K562 (cell line): Measurements from ENCODE around the gene PPP1R2B.
"Not testable (repeated sequence)": the region's sequence is repeated elsewhere in the genome, so short reads cannot be mapped to it uniquely, and the experiment has no call there.

Source experiments
- E2F4 ChIP-seq: sonication (generic); formaldehyde crosslinking; IDR thresholded peaks from 2 replicates; pipeline ENCODE4 v1.8.0; 2022; ENCODE audit warnings: mild to moderate bottlenecking, low read depth, missing genetic modification reagents
- NR3C1 ChIP-seq: sonication (generic); formaldehyde crosslinking; IDR thresholded peaks from 2 replicates; pipeline ENCODE4 v1.8.1; 2022; ENCODE audit warnings: missing genetic modification reagents
- TBL1XR1 ChIP-seq, 2 experiments: IDR thresholded peaks; 2 replicates each; pipeline ENCODE4 v1.6.1; 2012; ENCODE audit warnings: improper control_type of control experiment in 2 of 2, low read length in 2 of 2, mild to moderate bottlenecking in 1 of 2
- ZNF583 ChIP-seq: fragments of 250-450 bp; sonication (Bioruptor Pico); IDR thresholded peaks from 2 replicates; pipeline ENCODE4 v1.4.0; 2020

DNA sequence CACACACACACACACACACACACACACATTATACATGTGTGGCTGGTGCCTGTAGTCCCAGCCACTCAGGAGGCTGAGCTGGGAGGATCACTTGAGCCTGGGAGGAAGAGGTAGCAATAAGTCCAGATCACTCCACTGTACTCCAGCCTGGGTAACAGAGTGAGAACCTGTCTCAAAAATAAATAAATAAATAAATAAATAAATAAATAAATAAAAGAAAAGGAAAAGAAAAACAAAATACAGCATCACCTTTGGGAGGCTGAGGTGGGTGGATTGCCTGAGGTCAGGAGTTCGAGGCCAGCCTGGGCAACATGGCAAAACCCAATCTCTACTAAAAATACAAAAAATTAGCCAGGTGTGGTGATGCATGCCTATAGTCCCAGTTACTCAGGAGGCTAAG lies 1.6 kb upstream of the PPP1R2B start:
- not testable (repeated sequence) for TF ChIP-seq ZNF583 (CRISPR knock-in tag); E2F4 (CRISPR knock-in tag); NR3C1; TBL1XR1 (IDR thresholded peaks at IDR 0.05; ENCODE audit: low read length in 2 of 2)
